ENCODE results near the gene PFKFB3.
A peak's percentile ranks its signal among the peaks of the same experiment; 100 is the strongest.

- TF ChIP-seq, protein P1, sequence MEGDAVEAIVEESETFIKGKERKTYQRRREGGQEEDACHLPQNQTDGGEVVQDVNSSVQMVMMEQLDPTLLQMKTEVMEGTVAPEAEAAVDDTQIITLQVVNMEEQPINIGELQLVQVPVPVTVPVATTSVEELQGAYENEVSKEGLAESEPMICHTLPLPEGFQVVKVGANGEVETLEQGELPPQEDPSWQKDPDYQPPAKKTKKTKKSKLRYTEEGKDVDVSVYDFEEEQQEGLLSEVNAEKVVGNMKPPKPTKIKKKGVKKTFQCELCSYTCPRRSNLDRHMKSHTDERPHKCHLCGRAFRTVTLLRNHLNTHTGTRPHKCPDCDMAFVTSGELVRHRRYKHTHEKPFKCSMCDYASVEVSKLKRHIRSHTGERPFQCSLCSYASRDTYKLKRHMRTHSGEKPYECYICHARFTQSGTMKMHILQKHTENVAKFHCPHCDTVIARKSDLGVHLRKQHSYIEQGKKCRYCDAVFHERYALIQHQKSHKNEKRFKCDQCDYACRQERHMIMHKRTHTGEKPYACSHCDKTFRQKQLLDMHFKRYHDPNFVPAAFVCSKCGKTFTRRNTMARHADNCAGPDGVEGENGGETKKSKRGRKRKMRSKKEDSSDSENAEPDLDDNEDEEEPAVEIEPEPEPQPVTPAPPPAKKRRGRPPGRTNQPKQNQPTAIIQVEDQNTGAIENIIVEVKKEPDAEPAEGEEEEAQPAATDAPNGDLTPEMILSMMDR (IDR thresholded peaks at IDR 0.05), result peak in 1 of 4 experiments; percentile 34
- TF ChIP-seq POLR2AphosphoS5 (IDR thresholded peaks at IDR 0.05), result peak; percentile 94
These were observed 39.1 kb upstream of the PFKFB3 start for GRCh38 chr10:6163364-6164270.

Data from gastroesophageal sphincter (tissue), 3 donors.